Chondrocyte (in vitro differentiated cells): ENCODE data around the gene GSTK1. TPM values are rescaled to one million over a fixed set of nuclear protein-coding genes. Genes with fewer than 3 reads are reported as not detected.

Experiments used
- DNase-seq: peaks from one replicate; pipeline ENCODE4 v3.0.0; 2021; ENCODE audit warnings: mixed read lengths, low spot score
- H3K27ac Mint-ChIP-seq: one replicate; pipeline ENCODE4 v1.8.0; 2021; ENCODE audit warnings: mild to moderate bottlenecking, moderate library complexity, mixed read lengths; ENCODE audit not compliant: unreplicated experiment
- H3K27me3 Mint-ChIP-seq: 2 replicates; pipeline ENCODE4 v1.8.0; 2021; ENCODE audit warnings: low read depth, mixed read lengths
- H3K36me3 Mint-ChIP-seq: 2 replicates; pipeline ENCODE4 v1.8.0; 2021; ENCODE audit warnings: low read depth, mixed read lengths
- H3K4me1 Mint-ChIP-seq: 2 replicates; pipeline ENCODE4 v1.8.0; 2021; ENCODE audit warnings: low read depth, mild to moderate bottlenecking, mixed read lengths
- H3K4me3 Mint-ChIP-seq: one replicate; pipeline ENCODE4 v1.8.0; 2021; ENCODE audit warnings: mild to moderate bottlenecking, moderate library complexity, mixed read lengths; ENCODE audit not compliant: unreplicated experiment
- H3K9me3 Mint-ChIP-seq: 2 replicates; pipeline ENCODE4 v1.8.0; 2021; ENCODE audit warnings: low read depth, mixed read lengths
- total RNA-seq: library from RNA; stranded (reverse); gene quantifications from 3 replicates; pipeline ENCODE4 v1.2.1, GENCODE V29; 2021
- TF ChIP-seq, protein P1 (sequence below): fragments of 200-600 bp; sonication (generic); IDR thresholded peaks from 2 replicates; pipeline ENCODE4 v1.5.0; 2021; ENCODE audit warnings: antibody characterized with exemption, mild to moderate bottlenecking, moderate library complexity

The GSTK1 gene
- total RNA-seq, 1 donor from 2014 or later: 70.1 TPM

DNA sequence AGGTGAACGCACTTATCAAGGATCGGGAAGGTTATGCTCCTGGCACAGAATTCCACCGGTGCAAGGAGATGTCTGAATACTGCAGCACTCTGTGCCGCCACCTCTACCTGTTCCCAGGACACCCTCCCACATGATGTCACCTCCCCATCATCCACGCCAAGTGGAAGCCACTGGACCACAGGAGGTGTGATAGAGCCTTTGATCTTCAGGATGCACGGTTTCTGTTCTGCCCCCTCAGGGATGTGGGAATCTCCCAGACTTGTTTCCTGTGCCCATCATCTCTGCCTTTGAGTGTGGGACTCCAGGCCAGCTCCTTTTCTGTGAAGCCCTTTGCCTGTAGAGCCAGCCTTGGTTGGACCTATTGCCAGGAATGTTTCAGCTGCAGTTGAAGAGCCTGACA, 41.7 kb downstream of the GSTK1 start:
- DNase-seq: no peak
- Mint-ChIP-seq H3K4me1 (no peaks in the 10 kb centered on the region), H3K36me3 (peaks cover 63% of the 10 kb centered on the region), H3K9me3 (no peaks in the 10 kb centered on the region), H3K4me3 (no peak overlapping the region), H3K27me3 (no peaks in the 10 kb centered on the region), H3K27ac (no peak overlapping the region)
- TF ChIP-seq, protein P1, sequence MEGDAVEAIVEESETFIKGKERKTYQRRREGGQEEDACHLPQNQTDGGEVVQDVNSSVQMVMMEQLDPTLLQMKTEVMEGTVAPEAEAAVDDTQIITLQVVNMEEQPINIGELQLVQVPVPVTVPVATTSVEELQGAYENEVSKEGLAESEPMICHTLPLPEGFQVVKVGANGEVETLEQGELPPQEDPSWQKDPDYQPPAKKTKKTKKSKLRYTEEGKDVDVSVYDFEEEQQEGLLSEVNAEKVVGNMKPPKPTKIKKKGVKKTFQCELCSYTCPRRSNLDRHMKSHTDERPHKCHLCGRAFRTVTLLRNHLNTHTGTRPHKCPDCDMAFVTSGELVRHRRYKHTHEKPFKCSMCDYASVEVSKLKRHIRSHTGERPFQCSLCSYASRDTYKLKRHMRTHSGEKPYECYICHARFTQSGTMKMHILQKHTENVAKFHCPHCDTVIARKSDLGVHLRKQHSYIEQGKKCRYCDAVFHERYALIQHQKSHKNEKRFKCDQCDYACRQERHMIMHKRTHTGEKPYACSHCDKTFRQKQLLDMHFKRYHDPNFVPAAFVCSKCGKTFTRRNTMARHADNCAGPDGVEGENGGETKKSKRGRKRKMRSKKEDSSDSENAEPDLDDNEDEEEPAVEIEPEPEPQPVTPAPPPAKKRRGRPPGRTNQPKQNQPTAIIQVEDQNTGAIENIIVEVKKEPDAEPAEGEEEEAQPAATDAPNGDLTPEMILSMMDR: no peak

DNA sequence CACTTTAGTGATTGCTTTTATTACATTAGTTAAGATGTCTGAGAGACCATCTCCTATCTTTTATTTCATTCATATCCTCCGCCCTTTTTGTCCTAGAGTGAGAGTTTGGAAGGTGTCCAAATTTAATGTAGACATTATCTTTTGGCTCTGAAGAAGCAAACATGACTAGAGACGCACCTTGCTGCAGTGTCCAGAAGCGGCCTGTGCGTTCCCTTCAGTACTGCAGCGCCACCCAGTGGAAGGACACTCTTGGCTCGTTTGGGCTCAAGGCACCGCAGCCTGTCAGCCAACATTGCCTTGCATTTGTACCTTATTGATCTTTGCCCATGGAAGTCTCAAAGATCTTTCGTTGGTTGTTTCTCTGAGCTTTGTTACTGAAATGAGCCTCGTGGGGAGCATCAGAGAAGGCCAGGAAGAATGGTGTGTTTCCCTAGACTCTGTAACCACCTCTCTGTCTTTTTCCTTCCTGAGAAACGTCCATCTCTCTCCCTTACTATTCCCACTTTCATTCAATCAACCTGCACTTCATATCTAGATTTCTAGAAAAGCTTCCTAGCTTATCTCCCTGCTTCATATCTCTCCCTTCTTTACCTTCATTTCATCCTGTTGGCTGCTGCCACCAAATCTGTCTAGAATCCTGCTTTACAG, 42.3 kb downstream of the GSTK1 start:
- Mint-ChIP-seq H3K4me1 (no peaks in the 10 kb centered on the region), H3K4me3 (no peak overlapping the region), H3K27me3 (no peaks in the 10 kb centered on the region), H3K27ac (no peak overlapping the region), H3K9me3 (no peaks in the 10 kb centered on the region), H3K36me3 (peaks cover 58% of the 10 kb centered on the region)
- TF ChIP-seq, protein P1: peak; percentile 80
- no peak for DNase-seq

DNA sequence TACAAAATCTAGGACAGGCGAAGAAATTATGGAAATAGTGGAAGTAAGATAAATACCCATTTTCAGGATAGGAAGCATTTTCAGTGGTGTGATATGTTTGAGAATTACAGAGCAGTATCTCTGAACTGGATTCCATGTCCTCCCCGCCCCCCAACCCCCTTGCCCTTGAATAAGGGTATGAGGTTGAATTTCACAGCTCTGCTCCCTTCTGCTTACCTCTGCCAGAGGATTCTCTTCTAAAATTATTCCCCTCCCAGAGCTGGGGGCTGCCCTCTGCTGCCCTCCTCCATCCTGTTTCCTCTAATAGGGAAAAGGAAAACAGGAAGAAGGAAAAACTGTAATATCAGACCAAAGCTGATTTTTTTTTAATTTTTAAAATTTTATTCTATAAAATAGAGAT, 45.4 kb downstream of the GSTK1 start:
- TF ChIP-seq, protein P1: no peak
- H3K4me3 Mint-ChIP-seq: no peak overlapping the region
- H3K27ac Mint-ChIP-seq: peak overlapping the region; percentile 23

DNA sequence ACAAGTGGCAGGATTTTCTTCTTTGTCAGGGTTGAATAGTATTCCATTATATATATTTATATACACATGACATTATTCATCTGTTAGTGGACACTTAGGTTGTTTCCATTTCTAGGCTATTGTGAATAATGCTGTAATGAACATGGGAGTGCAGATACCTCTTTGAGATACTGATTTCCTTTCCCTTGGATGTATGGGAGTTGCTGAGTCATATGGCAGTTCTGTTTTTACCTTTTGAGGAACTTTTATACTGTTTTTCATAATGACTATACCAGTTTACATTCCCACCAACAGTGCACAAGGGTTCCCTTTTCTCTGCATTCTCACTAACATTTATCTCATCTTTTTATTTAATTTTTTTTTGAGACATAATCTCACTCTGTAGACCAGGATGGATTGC, 50.9 kb downstream of the GSTK1 start:
- no peak for DNase-seq
- H3K4me1 Mint-ChIP-seq: peaks cover 14% of the 10 kb centered on the region
- no peaks in the 10 kb centered on the region for H3K27me3 Mint-ChIP-seq
- no peak overlapping the region for H3K4me3 Mint-ChIP-seq
- TF ChIP-seq, protein P1: no peak
- no peaks in the 10 kb centered on the region for H3K9me3 Mint-ChIP-seq
- no peaks in the 10 kb centered on the region for H3K36me3 Mint-ChIP-seq
- no peak overlapping the region for H3K27ac Mint-ChIP-seq

More for the DNA sequence above, 45.4 kb downstream of the GSTK1 start:
- no peaks in the 10 kb centered on the region for H3K9me3 Mint-ChIP-seq
- peaks cover 40% of the 10 kb centered on the region for H3K36me3 Mint-ChIP-seq
- no peak for DNase-seq
- no peaks in the 10 kb centered on the region for H3K27me3 Mint-ChIP-seq
- H3K4me1 Mint-ChIP-seq: no peaks in the 10 kb centered on the region

DNA sequence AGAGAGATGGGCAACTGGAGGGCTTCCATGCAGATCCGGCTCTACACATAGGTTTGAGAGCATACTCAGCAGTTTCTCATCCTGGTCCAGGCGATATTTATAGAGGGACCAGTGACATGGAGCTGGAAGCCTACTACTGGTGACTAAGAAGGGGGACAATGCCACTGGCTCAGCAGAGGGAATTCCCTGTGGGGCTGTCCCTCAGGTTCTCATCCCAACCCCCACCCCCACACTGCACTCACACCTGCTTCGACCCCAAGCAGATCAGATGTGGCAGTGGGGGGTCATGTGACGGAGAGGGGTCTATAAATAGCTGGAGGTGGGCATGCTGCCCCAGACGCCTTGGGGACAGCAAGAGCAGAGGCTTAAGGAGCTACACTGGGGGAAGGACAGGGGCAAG, 52.5 kb downstream of the GSTK1 start, which contains the start of gene CLCN1:
Gene CLCN1, plus strand, starts transcription at position 336 of the 400 bp plus-strand sequence. CDS start 102 bp downstream, outside the sequence.
- no peaks in the 10 kb centered on the region for H3K36me3 Mint-ChIP-seq
- no peak within 1 kb of the TSS for H3K27ac Mint-ChIP-seq
- TF ChIP-seq, protein P1: no peak
- H3K4me1 Mint-ChIP-seq: peaks cover 14% of the 10 kb centered on the region
- DNase-seq: no peak
- no peaks in the 10 kb centered on the region for H3K9me3 Mint-ChIP-seq
- no peak within 1 kb of the TSS for H3K4me3 Mint-ChIP-seq
- no peaks in the 10 kb centered on the region for H3K27me3 Mint-ChIP-seq
